Testis (tissue), 3 donors: ENCODE measurements around the gene TENT4A. TPM values are rescaled to one million over a fixed set of nuclear protein-coding genes. Genes with fewer than 3 reads are reported as not detected.

Experiments used
- DNase-seq: peaks from one replicate; pipeline ENCODE4 v3.0.0-alpha.2; 2019
- H3K27ac ChIP-seq, 2 donors: fragments of 200-600 bp; sonication (generic); one replicate each; pipeline ENCODE4 v1.5.1; 2019
- H3K27me3 ChIP-seq: fragments of 200-600 bp; sonication (generic); one replicate; pipeline ENCODE4 v1.5.1; 2019
- H3K36me3 ChIP-seq: fragments of 200-600 bp; sonication (generic); one replicate; pipeline ENCODE4 v1.5.1; 2017; ENCODE audit warnings: low read depth; ENCODE audit errors: missing control alignments
- H3K4me1 ChIP-seq: fragments of 200-600 bp; sonication (generic); one replicate; pipeline ENCODE4 v1.5.1; 2019
- H3K4me3 ChIP-seq, 2 donors: fragments of 200-600 bp; sonication (generic); one replicate each; pipeline ENCODE4 v1.5.1; 2017 to 2019
- H3K9me3 ChIP-seq: fragments of 200-600 bp; sonication (generic); one replicate; pipeline ENCODE4 v1.5.1; 2017
- CTCF ChIP-seq, 3 experiments: fragments of 450-650 bp in 2 of 3; fragments of 200-600 bp in 1 of 3; sonication (generic) in 1 of 3; IDR thresholded peaks; one replicate each; pipeline ENCODE4 v1.5.1; 2016 to 2019; ENCODE audit warnings: antibody characterized with exemption in 3 of 3, mild to moderate bottlenecking in 2 of 3, moderate library complexity in 1 of 3
- POLR2A ChIP-seq: fragments of 450-650 bp; IDR thresholded peaks from one replicate; pipeline ENCODE4 v1.6.1; 2017; ENCODE audit warnings: antibody characterized with exemption, mild to moderate bottlenecking, moderate library complexity
- WGBS, 2 donors: methylation state at CpG; one replicate each; pipeline ENCODE4 v1.1.5; 2018; 5-methylcytosine and 5-hydroxymethylcytosine counted together
- intact Hi-C: fragments of 100-400 bp; cut with DNase I; formaldehyde crosslinking; loops from one replicate; pipeline ENCODE4 v1.15.1; 2023; ENCODE audit warnings: low total_unique reads
- polyA plus RNA-seq: library from polyadenylated mRNA; stranded (reverse); fragments of 350-450 nt; fragmentation: Illumina TruSeq; extraction: RNeasy Lipid Tissue Mini Kit (QIAGEN cat#74804); gene quantifications from one replicate; pipeline ENCODE4 v1.2.3, GENCODE V29; 2014; ENCODE audit warnings: low read depth, low replicate concordance; ENCODE audit not compliant: insufficient read depth
- total RNA-seq, 2 donors: library from RNA; depleted of rRNA; stranded (reverse); fragments of >200 nt; gene quantifications; one replicate each; pipeline ENCODE4 v1.2.3, GENCODE V29; 2016

Gene TENT4A
- total and polyA plus RNA-seq, 3 donors from 2014 or later = 23.1 to 51.3 (median 46.2) TPM

- Histone ChIP-seq H3K27ac (no peak overlapping the region), H3K36me3 (no peaks in the 10 kb centered on the region), H3K4me1 (no peaks in the 10 kb centered on the region), H3K27me3 (no peaks in the 10 kb centered on the region), H3K4me3 (no peak overlapping the region), H3K9me3 (no peaks in the 10 kb centered on the region)
- intact Hi-C loops = no loop called here
- WGBS, 2 donors = 75 to 79% methylated on average over 12 of the region's 12 CpGs
- TF ChIP-seq POLR2A (no peak), CTCF (IDR thresholded peaks at IDR 0.05) (no peak)
- no peak for DNase-seq
Observed at GRCh38 chr5:6744841-6745705, 31.8 kb downstream of the TENT4A start.

- H3K4me3 ChIP-seq = no peak overlapping the region
- no peak overlapping the region for H3K27ac ChIP-seq
- TF ChIP-seq POLR2A (no peak), CTCF (IDR thresholded peaks at IDR 0.05) (peak; percentile 52 to 62 (median 54))
- no peaks in the 10 kb centered on the region for H3K9me3 ChIP-seq
- DNase-seq = no peak
- WGBS, 2 donors = 72 to 73% methylated on average over 10 of the region's 10 CpGs
- no peaks in the 10 kb centered on the region for H3K27me3 ChIP-seq
- intact Hi-C loops = no loop called here
- H3K4me1 ChIP-seq = no peaks in the 10 kb centered on the region
- no peaks in the 10 kb centered on the region for H3K36me3 ChIP-seq
Observed at GRCh38 chr5:6745706-6746222, 32.5 kb downstream of the TENT4A start.

- H3K27ac ChIP-seq = no peak overlapping the region
- 87 to 91% methylated on average over 9 of the region's 9 CpGs for WGBS, 2 donors
- intact Hi-C loops = no loop called here
- DNase-seq = no peak
- TF ChIP-seq POLR2A = no peak
- no peak for TF ChIP-seq CTCF (IDR thresholded peaks at IDR 0.05)
- no peaks in the 10 kb centered on the region for H3K27me3 ChIP-seq
- H3K36me3 ChIP-seq = no peaks in the 10 kb centered on the region
- no peaks in the 10 kb centered on the region for H3K4me1 ChIP-seq
- no peaks in the 10 kb centered on the region for H3K9me3 ChIP-seq
- no peak overlapping the region for H3K4me3 ChIP-seq
Observed at GRCh38 chr5:6746244-6746643, 33.0 kb downstream of the TENT4A start.

GRCh38 chr5:6747103-6747502, 33.9 kb downstream of the TENT4A start:
- WGBS, 2 donors = 78 to 85% methylated on average over 9 of the region's 9 CpGs
- H3K4me1 ChIP-seq = no peaks in the 10 kb centered on the region
- DNase-seq = no peak
- H3K27ac ChIP-seq = no peak overlapping the region
- intact Hi-C loops = no loop called here
- H3K4me3 ChIP-seq = no peak overlapping the region
- no peaks in the 10 kb centered on the region for H3K27me3 ChIP-seq
- no peaks in the 10 kb centered on the region for H3K36me3 ChIP-seq
- H3K9me3 ChIP-seq = no peaks in the 10 kb centered on the region
- TF ChIP-seq CTCF (IDR thresholded peaks at IDR 0.05) = no peak
- no peak for TF ChIP-seq POLR2A
